HG03520 (cell line): Measurements from ENCODE around the gene TMEM174.

Experiments
- ATAC-seq: cut with Tn5 transposase; IDR thresholded peaks from one replicate; pipeline ENCODE4 v1.9.1; 2021; ENCODE audit warnings: mild to moderate bottlenecking, moderate library complexity; ENCODE audit not compliant: unreplicated experiment

Gene TMEM174

GRCh38 chr5:73172951-73173350, at the start of gene TMEM174:
Gene TMEM174, plus strand, starts transcription at chr5:73173193. Its CDS starts 51 bp downstream, at chr5:73173244.
- no peak for ATAC-seq

GRCh38 chr5:73125289-73125688, 47.7 kb upstream of the TMEM174 start:
- no peak for ATAC-seq

GRCh38 chr5:73126381-73126780, 46.6 kb upstream of the TMEM174 start:
- ATAC-seq = no peak

- no peak for ATAC-seq
These were observed 46.0 kb upstream of the TMEM174 start for GRCh38 chr5:73126957-73127356.

GRCh38 chr5:73129143-73129542, 43.9 kb upstream of the TMEM174 start:
- no peak for ATAC-seq

GRCh38 chr5:73130811-73131210, 42.2 kb upstream of the TMEM174 start:
- no peak for ATAC-seq

GRCh38 chr5:73131711-73132425, 41.1 kb upstream of the TMEM174 start:
- ATAC-seq = no peak

- ATAC-seq = no peak
These were observed 40.2 kb upstream of the TMEM174 start for GRCh38 chr5:73132759-73133158.

- no peak for ATAC-seq
These were observed 38.0 kb upstream of the TMEM174 start for GRCh38 chr5:73135021-73135420.

GRCh38 chr5:73135429-73136054, 37.5 kb upstream of the TMEM174 start:
- ATAC-seq = no peak

- ATAC-seq = no peak
These were observed 36.9 kb upstream of the TMEM174 start for GRCh38 chr5:73136055-73136562.

GRCh38 chr5:73137563-73138530, 35.1 kb upstream of the TMEM174 start:
- no peak for ATAC-seq

GRCh38 chr5:73139485-73139884, 33.5 kb upstream of the TMEM174 start:
- ATAC-seq = no peak

- no peak for ATAC-seq
These were observed 32.2 kb upstream of the TMEM174 start for GRCh38 chr5:73140801-73141200.

- no peak for ATAC-seq
These were observed 31.0 kb upstream of the TMEM174 start for GRCh38 chr5:73142035-73142434.

GRCh38 chr5:73143716-73144115, 29.3 kb upstream of the TMEM174 start:
- ATAC-seq = no peak

GRCh38 chr5:73149540-73149939, 23.5 kb upstream of the TMEM174 start:
- no peak for ATAC-seq

GRCh38 chr5:73150876-73151275, 22.1 kb upstream of the TMEM174 start:
- no peak for ATAC-seq

- ATAC-seq = no peak
These were observed 21.1 kb upstream of the TMEM174 start for GRCh38 chr5:73151766-73152410.
